Measurements from ENCODE around the gene GYS2.

GYS2 gene
- long read RNA-seq: 0 reads

DNA sequence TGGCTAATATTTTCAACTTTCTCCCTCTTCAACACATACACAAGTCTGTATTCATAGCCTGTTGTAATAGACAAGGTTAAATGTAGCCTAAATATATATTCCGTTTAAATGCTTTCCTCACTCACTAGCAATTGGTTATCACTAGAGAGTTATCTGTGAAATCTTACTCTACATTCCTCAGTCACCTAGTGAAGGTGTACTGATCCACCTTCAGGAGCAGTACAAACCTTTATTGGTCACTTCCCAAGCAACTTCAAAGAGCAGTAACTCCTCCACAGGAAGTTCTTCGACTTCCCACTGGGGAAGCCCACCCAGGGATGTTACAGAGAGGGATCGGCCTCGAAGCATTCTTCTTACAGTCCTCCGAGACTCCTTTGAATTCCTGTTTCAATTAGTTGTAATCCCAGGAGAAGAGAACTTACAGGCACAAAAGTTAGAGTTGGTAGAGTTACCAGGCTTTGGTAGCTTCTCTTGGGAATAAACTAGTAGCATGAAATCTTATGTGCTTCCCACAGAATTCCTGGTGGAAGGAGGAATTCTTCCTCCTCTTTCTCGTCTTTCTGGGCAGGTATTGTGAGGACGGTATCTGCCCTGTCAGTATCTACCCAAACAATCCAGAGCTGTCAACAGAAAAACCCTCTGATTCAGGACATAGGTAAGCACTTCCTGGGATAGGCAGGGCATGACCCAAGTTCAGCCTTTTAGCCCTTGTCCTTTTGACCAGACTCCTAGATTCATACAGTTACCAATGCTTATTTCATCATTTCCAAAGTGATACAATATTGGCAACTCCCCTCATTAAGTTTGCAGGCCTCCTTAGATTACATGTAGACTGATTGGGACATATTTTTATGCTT lies at the start of gene GYS2:
Gene GYS2, minus strand, starts transcription at position 603 of the 857 bp plus-strand sequence. Its CDS starts 255 bp downstream, at position 348.
- no peak for DNase-seq (ENCODE audit: low read depth in 1 of 2, low spot score in 1 of 2)

GRCh38 chr12:21651821-21652220 lies 47.2 kb upstream of the GYS2 start:
- no peak overlapping the region for H3K4me3 ChIP-seq (replicated peaks; ENCODE audit: insufficient read depth, low read length)
- TF ChIP-seq GABPA (IDR thresholded peaks at IDR 0.05; ENCODE audit: low read depth) (no peak), SPI1 (IDR thresholded peaks at IDR 0.05; ENCODE audit: borderline replicate concordance, low read depth) (no peak), POLR2AphosphoS5 (IDR thresholded peaks at IDR 0.05; ENCODE audit: low read depth) (no peak)
- TF ChIP-seq, protein P1, sequence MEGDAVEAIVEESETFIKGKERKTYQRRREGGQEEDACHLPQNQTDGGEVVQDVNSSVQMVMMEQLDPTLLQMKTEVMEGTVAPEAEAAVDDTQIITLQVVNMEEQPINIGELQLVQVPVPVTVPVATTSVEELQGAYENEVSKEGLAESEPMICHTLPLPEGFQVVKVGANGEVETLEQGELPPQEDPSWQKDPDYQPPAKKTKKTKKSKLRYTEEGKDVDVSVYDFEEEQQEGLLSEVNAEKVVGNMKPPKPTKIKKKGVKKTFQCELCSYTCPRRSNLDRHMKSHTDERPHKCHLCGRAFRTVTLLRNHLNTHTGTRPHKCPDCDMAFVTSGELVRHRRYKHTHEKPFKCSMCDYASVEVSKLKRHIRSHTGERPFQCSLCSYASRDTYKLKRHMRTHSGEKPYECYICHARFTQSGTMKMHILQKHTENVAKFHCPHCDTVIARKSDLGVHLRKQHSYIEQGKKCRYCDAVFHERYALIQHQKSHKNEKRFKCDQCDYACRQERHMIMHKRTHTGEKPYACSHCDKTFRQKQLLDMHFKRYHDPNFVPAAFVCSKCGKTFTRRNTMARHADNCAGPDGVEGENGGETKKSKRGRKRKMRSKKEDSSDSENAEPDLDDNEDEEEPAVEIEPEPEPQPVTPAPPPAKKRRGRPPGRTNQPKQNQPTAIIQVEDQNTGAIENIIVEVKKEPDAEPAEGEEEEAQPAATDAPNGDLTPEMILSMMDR (IDR thresholded peaks at IDR 0.05; ENCODE audit: insufficient read depth, low read length): no peak
- TF ChIP-seq, protein P2, sequence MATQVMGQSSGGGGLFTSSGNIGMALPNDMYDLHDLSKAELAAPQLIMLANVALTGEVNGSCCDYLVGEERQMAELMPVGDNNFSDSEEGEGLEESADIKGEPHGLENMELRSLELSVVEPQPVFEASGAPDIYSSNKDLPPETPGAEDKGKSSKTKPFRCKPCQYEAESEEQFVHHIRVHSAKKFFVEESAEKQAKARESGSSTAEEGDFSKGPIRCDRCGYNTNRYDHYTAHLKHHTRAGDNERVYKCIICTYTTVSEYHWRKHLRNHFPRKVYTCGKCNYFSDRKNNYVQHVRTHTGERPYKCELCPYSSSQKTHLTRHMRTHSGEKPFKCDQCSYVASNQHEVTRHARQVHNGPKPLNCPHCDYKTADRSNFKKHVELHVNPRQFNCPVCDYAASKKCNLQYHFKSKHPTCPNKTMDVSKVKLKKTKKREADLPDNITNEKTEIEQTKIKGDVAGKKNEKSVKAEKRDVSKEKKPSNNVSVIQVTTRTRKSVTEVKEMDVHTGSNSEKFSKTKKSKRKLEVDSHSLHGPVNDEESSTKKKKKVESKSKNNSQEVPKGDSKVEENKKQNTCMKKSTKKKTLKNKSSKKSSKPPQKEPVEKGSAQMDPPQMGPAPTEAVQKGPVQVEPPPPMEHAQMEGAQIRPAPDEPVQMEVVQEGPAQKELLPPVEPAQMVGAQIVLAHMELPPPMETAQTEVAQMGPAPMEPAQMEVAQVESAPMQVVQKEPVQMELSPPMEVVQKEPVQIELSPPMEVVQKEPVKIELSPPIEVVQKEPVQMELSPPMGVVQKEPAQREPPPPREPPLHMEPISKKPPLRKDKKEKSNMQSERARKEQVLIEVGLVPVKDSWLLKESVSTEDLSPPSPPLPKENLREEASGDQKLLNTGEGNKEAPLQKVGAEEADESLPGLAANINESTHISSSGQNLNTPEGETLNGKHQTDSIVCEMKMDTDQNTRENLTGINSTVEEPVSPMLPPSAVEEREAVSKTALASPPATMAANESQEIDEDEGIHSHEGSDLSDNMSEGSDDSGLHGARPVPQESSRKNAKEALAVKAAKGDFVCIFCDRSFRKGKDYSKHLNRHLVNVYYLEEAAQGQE (IDR thresholded peaks at IDR 0.05; ENCODE audit: insufficient replicate concordance, low read depth): no peak
- no peaks in the 10 kb centered on the region for H3K27me3 ChIP-seq (ENCODE audit: insufficient read depth, poor library complexity, severe bottlenecking)
- H3K27ac ChIP-seq (replicated peaks): no peak overlapping the region
- DNase-seq (ENCODE audit: low read depth in 1 of 2, low spot score in 1 of 2): no peak

More for the DNA sequence above, at the start of gene GYS2:
- TF ChIP-seq SPI1 (IDR thresholded peaks at IDR 0.05; ENCODE audit: borderline replicate concordance, low read depth): no peak
- TF ChIP-seq, protein P2 (IDR thresholded peaks at IDR 0.05; ENCODE audit: insufficient replicate concordance, low read depth): no peak
- no peak within 1 kb of the TSS for H3K4me3 ChIP-seq (replicated peaks; ENCODE audit: insufficient read depth, low read length)
- H3K27me3 ChIP-seq (ENCODE audit: insufficient read depth, poor library complexity, severe bottlenecking): no peaks in the 10 kb centered on the region
- H3K27ac ChIP-seq (replicated peaks): no peak within 1 kb of the TSS

DNA sequence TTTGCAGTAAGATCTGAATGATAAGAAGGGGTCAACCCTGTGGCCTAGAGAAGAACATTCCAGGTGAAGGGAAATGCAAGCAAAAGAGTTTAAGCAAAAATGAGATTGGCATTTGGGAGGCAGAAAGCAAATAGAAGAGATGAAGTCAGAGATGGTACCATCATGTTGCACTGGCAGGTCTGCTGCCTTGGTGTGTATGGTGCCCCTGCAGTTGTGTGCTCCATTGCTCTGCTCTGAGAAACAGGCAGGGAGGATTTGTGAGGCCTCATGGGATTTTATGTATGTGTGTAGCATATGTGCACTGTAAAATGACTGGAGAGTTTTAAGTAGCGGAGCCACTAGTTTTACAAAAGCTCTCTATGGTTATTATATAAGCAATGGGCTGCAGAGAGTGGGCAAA lies 46.4 kb upstream of the GYS2 start:
- Histone ChIP-seq H3K27ac (replicated peaks) (no peak overlapping the region), H3K4me3 (replicated peaks; ENCODE audit: insufficient read depth, low read length) (no peak overlapping the region)

More for the DNA sequence above, 46.4 kb upstream of the GYS2 start:
- TF ChIP-seq, protein P2 (IDR thresholded peaks at IDR 0.05; ENCODE audit: insufficient replicate concordance, low read depth): no peak
- no peak for TF ChIP-seq SPI1 (IDR thresholded peaks at IDR 0.05; ENCODE audit: borderline replicate concordance, low read depth)
- no peaks in the 10 kb centered on the region for H3K27me3 ChIP-seq (ENCODE audit: insufficient read depth, poor library complexity, severe bottlenecking)
- no peak for DNase-seq (ENCODE audit: low read depth in 1 of 2, low spot score in 1 of 2)

Measured in HL-60 (cell line).